HEK293 (cell line): ENCODE data around the gene NPVF.

ENCODE experiments used
- CTCF ChIA-PET: fragments of 350-600 bp; formaldehyde crosslinking; extraction: SDS; loops from one replicate; lab custom pipeline; 2021; ENCODE audit warnings: antibody characterized with exemption; lab: Yijun Ruan, JAX
- POLR2A ChIA-PET: fragments of 300-600 bp; formaldehyde crosslinking; extraction: SDS; loops from one replicate; lab custom pipeline; 2020; ENCODE audit warnings: antibody characterized with exemption, inconsistent platforms; lab: Yijun Ruan, JAX
- H3K27ac ChIP-seq: fragments of 200-500 bp; sonication (Bioruptor generic); 2 replicates; pipeline ENCODE4 v1.5.1; 2014; ENCODE audit warnings: low read depth, low read length, control low read depth, inconsistent platforms; ENCODE audit errors: extremely low read depth
- H3K36me3 ChIP-seq, 2 experiments: fragments of 200-500 bp in 1 of 2; sonication (Bioruptor generic) in 1 of 2; 1 replicate in 1 of 2; 2 replicates in 1 of 2; pipeline ENCODE4 v1.5.1; 2014 to 2017; ENCODE audit warnings: inconsistent platforms in 2 of 2, low read length in 2 of 2; ENCODE audit not compliant: control insufficient read depth in 2 of 2, insufficient read depth in 1 of 2
- H3K4me1 ChIP-seq: fragments of 200-500 bp; sonication (Bioruptor generic); 2 replicates; pipeline ENCODE4 v1.5.1; 2014; ENCODE audit warnings: mild to moderate bottlenecking, low read length, inconsistent platforms; ENCODE audit not compliant: control insufficient read depth, insufficient read depth
- H3K4me3 ChIP-seq: 2 replicates; pipeline ENCODE4 v1.5.1; 2011; ENCODE audit warnings: low read depth, mild to moderate bottlenecking, control low read depth, low read length, moderate library complexity
- H3K9me3 ChIP-seq: fragments of 200-500 bp; sonication (Bioruptor generic); 2 replicates; pipeline ENCODE4 v1.5.1; 2014; ENCODE audit warnings: low read depth, low read length, inconsistent platforms; ENCODE audit not compliant: control insufficient read depth, insufficient read depth
- BCL11B ChIP-seq: fragments of 450-650 bp; formaldehyde crosslinking; IDR thresholded peaks from 2 replicates; pipeline ENCODE4 v1.5.1; 2016; ENCODE audit warnings: low read depth, missing biosample characterization, missing genetic modification characterization
- GLI2 ChIP-seq: fragments of 450-650 bp; formaldehyde crosslinking; IDR thresholded peaks from 2 replicates; pipeline ENCODE4; 2017; ENCODE audit warnings: missing biosample characterization, missing genetic modification characterization, low read depth, borderline replicate concordance
- HOXD13 ChIP-seq: sonication (generic); formaldehyde crosslinking; IDR thresholded peaks from 2 replicates; pipeline ENCODE4 v1.8.0; 2022; ENCODE audit warnings: missing genetic modification reagents, borderline replicate concordance
- KLF10 ChIP-seq: fragments of 450-650 bp; IDR thresholded peaks from 2 replicates; pipeline ENCODE4 v1.5.1; 2018; ENCODE audit warnings: missing biosample characterization, mild to moderate bottlenecking, missing genetic modification characterization
- PRDM1 ChIP-seq: fragments of 450-650 bp; formaldehyde crosslinking; IDR thresholded peaks from 2 replicates; pipeline ENCODE4; 2016; ENCODE audit warnings: missing biosample characterization, missing genetic modification characterization
- SP7 ChIP-seq: fragments of 450-650 bp; formaldehyde crosslinking; IDR thresholded peaks from 2 replicates; pipeline ENCODE4 v1.5.1; 2016; ENCODE audit warnings: missing biosample characterization, missing genetic modification characterization
- TRIM28 ChIP-seq: IDR thresholded peaks from 2 replicates; pipeline ENCODE4 v1.6.1; 2011; ENCODE audit warnings: low read length, control low read depth, borderline replicate concordance
- YY2 ChIP-seq: fragments of 450-650 bp; formaldehyde crosslinking; IDR thresholded peaks from 2 replicates; pipeline ENCODE4 v1.5.1; 2016; ENCODE audit warnings: missing biosample characterization, missing genetic modification characterization
- ZBTB17 ChIP-seq: fragments of 450-650 bp; formaldehyde crosslinking; IDR thresholded peaks from 2 replicates; pipeline ENCODE4 v1.5.1; 2016; ENCODE audit warnings: missing biosample characterization, missing genetic modification characterization
- ZBTB20 ChIP-seq: fragments of 450-650 bp; formaldehyde crosslinking; IDR thresholded peaks from 2 replicates; pipeline ENCODE4 v1.5.1; 2016; ENCODE audit warnings: missing biosample characterization, missing genetic modification characterization
- ZBTB48 ChIP-seq: fragments of 450-650 bp; formaldehyde crosslinking; IDR thresholded peaks from 2 replicates; pipeline ENCODE4 v1.5.1; 2016; ENCODE audit warnings: missing biosample characterization, missing genetic modification characterization
- ZBTB8A ChIP-seq: fragments of 450-650 bp; formaldehyde crosslinking; IDR thresholded peaks from 2 replicates; pipeline ENCODE4 v1.5.1; 2016; ENCODE audit warnings: missing biosample characterization, missing genetic modification characterization
- ZNF223 ChIP-seq: fragments of 450-650 bp; formaldehyde crosslinking; IDR thresholded peaks from 2 replicates; pipeline ENCODE4 v1.5.1; 2016; ENCODE audit warnings: missing biosample characterization, missing genetic modification characterization
- ZNF302 ChIP-seq: fragments of 450-650 bp; formaldehyde crosslinking; IDR thresholded peaks from 2 replicates; pipeline ENCODE4 v1.5.1; 2016; ENCODE audit warnings: missing biosample characterization, missing genetic modification characterization, low read depth
- ZNF768 ChIP-seq: fragments of 450-650 bp; formaldehyde crosslinking; IDR thresholded peaks from 2 replicates; pipeline ENCODE4 v1.5.1; 2018; ENCODE audit warnings: missing biosample characterization, mild to moderate bottlenecking, missing genetic modification characterization
- ZNF792 ChIP-seq: fragments of 450-650 bp; formaldehyde crosslinking; IDR thresholded peaks from 2 replicates; pipeline ENCODE4 v1.5.1; 2016; ENCODE audit warnings: missing biosample characterization, missing genetic modification characterization
- ZNF843 ChIP-seq: fragments of 450-650 bp; formaldehyde crosslinking; IDR thresholded peaks from 2 replicates; pipeline ENCODE4 v1.5.1; 2016; ENCODE audit warnings: missing biosample characterization, missing genetic modification characterization
- ZSCAN23 ChIP-seq: fragments of 450-650 bp; formaldehyde crosslinking; IDR thresholded peaks from 2 replicates; pipeline ENCODE4 v1.5.1; 2016; ENCODE audit warnings: missing biosample characterization, missing genetic modification characterization
- TF ChIP-seq, protein P1 (sequence below): sonication (generic); formaldehyde crosslinking; IDR thresholded peaks from 2 replicates; pipeline ENCODE4 v1.8.1; 2022; ENCODE audit warnings: mild to moderate bottlenecking, moderate library complexity, missing genetic modification reagents
- TF ChIP-seq, protein P2 (sequence below): fragments of 450-650 bp; formaldehyde crosslinking; IDR thresholded peaks from 2 replicates; pipeline ENCODE4 v1.5.0; 2017; ENCODE audit warnings: missing biosample characterization, missing genetic modification characterization, borderline replicate concordance

The NPVF gene

DNA sequence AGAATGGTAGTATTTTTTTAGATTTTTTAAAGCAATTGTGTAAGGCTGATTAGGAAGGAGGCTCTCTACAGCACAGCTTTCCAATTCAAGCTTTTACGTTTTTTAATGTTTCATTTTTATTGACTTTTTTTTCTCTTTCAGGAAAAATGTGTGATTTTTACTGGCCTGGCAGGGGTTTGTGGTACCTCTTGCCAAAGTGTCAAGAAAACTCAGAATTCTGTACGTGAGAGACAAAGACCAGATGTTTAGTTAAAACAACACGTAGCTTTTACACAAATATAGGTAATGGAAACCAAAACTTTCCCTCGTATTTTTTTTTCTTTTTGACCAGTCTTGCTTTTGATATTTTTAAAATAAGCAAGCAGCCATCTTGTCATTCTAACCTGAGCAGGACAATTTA is 6.0 kb upstream of the NPVF start (continued):
- TF ChIP-seq ZNF302 (tag by site-specific recombination), result no peak
- no peak for TF ChIP-seq ZNF792 (tag by site-specific recombination)
- TF ChIP-seq ZSCAN23 (tag by site-specific recombination), result no peak
- no peak for TF ChIP-seq BCL11B (tag by site-specific recombination)
- TF ChIP-seq ZNF223 (tag by site-specific recombination), result no peak
- no peak for TF ChIP-seq KLF10 (tag by site-specific recombination)
- TF ChIP-seq GLI2 (tag by site-specific recombination), result no peak
- TF ChIP-seq YY2 (tag by site-specific recombination), result no peak
- no peak for TF ChIP-seq ZNF768 (tag by site-specific recombination)
- TF ChIP-seq, protein P1, sequence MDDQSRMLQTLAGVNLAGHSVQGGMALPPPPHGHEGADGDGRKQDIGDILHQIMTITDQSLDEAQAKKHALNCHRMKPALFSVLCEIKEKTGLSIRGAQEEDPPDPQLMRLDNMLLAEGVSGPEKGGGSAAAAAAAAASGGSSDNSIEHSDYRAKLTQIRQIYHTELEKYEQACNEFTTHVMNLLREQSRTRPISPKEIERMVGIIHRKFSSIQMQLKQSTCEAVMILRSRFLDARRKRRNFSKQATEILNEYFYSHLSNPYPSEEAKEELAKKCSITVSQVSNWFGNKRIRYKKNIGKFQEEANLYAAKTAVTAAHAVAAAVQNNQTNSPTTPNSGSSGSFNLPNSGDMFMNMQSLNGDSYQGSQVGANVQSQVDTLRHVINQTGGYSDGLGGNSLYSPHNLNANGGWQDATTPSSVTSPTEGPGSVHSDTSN (CRISPR knock-in tag), result no peak

DNA sequence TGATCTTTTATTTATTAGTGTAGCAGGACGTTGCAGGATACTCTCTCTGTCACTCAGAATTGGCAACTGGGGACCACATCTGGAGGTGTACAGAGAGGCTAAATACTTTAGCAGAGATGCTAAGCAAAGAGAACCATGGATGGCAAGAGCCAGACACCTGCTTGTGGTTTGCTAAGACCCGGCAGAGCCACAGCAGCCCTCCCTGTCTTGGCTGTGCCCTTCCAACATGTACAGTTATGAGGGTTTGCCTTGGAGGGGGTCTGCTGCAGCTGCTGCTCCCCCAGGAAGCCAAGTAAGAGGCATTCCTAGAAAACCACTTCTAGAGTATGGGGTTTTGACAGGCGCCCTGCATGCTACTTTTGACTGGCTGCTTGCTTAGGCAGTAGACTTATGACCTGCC is 5.1 kb downstream of the NPVF start:
- no peak overlapping the region for H3K27ac ChIP-seq
- H3K36me3 ChIP-seq, result no peaks in the 10 kb centered on the region
- TF ChIP-seq SP7 (tag by site-specific recombination) (no peak), ZBTB8A (tag by site-specific recombination) (no peak), HOXD13 (no peak), ZBTB17 (tag by site-specific recombination) (no peak), ZNF843 (no peak), PRDM1 (no peak), ZBTB20 (no peak)
- POLR2A ChIA-PET, result no interaction called here
- H3K9me3 ChIP-seq, result no peaks in the 10 kb centered on the region
- no peak overlapping the region for H3K4me3 ChIP-seq
- no peaks in the 10 kb centered on the region for H3K4me1 ChIP-seq
- CTCF ChIA-PET, result interaction anchor here (1.1 kb wide), 1 partner anchor 13 kb away, joined by 3 read pairs; no protein-coding TSS in a partner anchor

DNA sequence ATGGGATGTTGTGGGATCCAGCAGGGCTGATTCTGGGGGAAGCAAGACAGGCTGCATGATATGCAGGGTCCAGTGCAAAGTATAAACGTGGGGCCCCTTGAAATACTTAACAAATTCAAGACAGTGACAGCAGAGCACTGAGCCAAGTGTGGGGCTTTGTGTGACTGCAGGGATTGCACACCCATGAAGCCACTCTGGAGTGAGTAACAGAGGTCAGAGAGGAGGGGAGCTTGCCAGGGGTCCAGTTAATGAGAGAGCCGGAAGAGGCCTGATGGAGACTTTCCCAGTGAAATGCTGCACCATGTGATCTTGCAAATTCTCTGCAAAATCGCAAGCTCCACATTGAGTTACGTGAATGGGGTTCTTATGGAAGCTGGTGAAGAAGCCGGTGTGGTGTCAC is 5.6 kb downstream of the NPVF start:
- Histone ChIP-seq H3K4me1 (no peaks in the 10 kb centered on the region), H3K36me3 (no peaks in the 10 kb centered on the region), H3K9me3 (no peaks in the 10 kb centered on the region), H3K4me3 (no peak overlapping the region), H3K27ac (no peak overlapping the region)
- CTCF ChIA-PET, result interaction anchor here (1.1 kb wide), 1 partner anchor 14 kb away, joined by 3 read pairs; no protein-coding TSS in a partner anchor
- TF ChIP-seq TRIM28 (no peak), ZBTB48 (tag by site-specific recombination) (no peak)
- TF ChIP-seq, protein P2, sequence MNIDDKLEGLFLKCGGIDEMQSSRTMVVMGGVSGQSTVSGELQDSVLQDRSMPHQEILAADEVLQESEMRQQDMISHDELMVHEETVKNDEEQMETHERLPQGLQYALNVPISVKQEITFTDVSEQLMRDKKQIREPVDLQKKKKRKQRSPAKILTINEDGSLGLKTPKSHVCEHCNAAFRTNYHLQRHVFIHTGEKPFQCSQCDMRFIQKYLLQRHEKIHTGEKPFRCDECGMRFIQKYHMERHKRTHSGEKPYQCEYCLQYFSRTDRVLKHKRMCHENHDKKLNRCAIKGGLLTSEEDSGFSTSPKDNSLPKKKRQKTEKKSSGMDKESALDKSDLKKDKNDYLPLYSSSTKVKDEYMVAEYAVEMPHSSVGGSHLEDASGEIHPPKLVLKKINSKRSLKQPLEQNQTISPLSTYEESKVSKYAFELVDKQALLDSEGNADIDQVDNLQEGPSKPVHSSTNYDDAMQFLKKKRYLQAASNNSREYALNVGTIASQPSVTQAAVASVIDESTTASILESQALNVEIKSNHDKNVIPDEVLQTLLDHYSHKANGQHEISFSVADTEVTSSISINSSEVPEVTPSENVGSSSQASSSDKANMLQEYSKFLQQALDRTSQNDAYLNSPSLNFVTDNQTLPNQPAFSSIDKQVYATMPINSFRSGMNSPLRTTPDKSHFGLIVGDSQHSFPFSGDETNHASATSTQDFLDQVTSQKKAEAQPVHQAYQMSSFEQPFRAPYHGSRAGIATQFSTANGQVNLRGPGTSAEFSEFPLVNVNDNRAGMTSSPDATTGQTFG (tag by site-specific recombination), result no peak
- POLR2A ChIA-PET, result no interaction called here
